Heart left ventricle (tissue), 13 donors: ENCODE data around the gene PIK3C2G.

Experiments used
- POLR2A ChIP-seq, 2 donors: fragments of 450-650 bp; IDR thresholded peaks; one replicate each; pipeline ENCODE4 v1.6.1; 2017; ENCODE audit warnings: antibody characterized with exemption in 2 of 2, mild to moderate bottlenecking in 2 of 2, moderate library complexity in 2 of 2
- TF ChIP-seq, protein P1 (sequence below), 12 donors: fragments of 200-600 bp; sonication (generic) in 4 of 12; IDR thresholded peaks; one replicate each; pipeline versions ENCODE4 v1.5.0 to v1.8.0; 2018 to 2022; ENCODE audit warnings: antibody characterized with exemption in 12 of 12, mild to moderate bottlenecking in 5 of 12
- donor health status: ischemic (EF 13 %, LVEDD 7.1; RV severe dilation, severe dysfunction).
- donor health status: DM: no; HTN: yes; CAD: no.
- donor health status: DM: no; HTN: no; CAD: no.
- donor health status: ischemic (EF 25% LVEDD 6.9; RV normal size, moderate dysfunction).
- donor health status: ischemic (EF 25% LVEDD 5.7; RV mildly dilated, moderate dysfunction).
- donor health status: ischemic (EF 35%, LVEDD 5.7; RV mildly dilated, moderate dysfunction).
- donor health status: nonischemic (EF 11% LVEDD 7.7; RV severe dilation, severe dysfunction).
- donor health status: DM: yes; HTN: yes; CAD: no.
- donor health status: PGD.
- donor health status: ischemic (EF 29% LVEDD 5.4; RV normal size, mild dysfunction).
- donor health status: nonischemic (EF 23%, LVEDD 6.1; RV moderate dilation, normal function).

DNA sequence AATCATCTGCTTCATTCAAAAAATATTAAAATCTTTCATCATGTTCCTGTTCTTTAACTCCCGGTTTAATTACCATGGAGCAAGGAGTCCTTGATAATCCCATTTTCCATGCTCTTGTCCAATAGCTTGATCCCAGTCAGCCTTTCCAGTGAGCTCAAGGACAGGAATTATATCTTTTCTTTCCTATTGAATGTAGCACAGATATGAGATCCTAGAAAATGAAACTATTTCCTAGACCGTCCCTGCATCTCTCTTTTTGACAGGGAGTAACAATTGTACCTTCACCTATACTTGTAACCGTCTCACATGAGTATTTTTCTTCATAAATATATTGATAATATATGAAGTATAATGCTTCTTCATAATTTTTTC lies 35.6 kb downstream of the PIK3C2G start:
- no peak for TF ChIP-seq POLR2A (IDR thresholded peaks at IDR 0.05)
- TF ChIP-seq, protein P1, sequence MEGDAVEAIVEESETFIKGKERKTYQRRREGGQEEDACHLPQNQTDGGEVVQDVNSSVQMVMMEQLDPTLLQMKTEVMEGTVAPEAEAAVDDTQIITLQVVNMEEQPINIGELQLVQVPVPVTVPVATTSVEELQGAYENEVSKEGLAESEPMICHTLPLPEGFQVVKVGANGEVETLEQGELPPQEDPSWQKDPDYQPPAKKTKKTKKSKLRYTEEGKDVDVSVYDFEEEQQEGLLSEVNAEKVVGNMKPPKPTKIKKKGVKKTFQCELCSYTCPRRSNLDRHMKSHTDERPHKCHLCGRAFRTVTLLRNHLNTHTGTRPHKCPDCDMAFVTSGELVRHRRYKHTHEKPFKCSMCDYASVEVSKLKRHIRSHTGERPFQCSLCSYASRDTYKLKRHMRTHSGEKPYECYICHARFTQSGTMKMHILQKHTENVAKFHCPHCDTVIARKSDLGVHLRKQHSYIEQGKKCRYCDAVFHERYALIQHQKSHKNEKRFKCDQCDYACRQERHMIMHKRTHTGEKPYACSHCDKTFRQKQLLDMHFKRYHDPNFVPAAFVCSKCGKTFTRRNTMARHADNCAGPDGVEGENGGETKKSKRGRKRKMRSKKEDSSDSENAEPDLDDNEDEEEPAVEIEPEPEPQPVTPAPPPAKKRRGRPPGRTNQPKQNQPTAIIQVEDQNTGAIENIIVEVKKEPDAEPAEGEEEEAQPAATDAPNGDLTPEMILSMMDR (IDR thresholded peaks at IDR 0.05) = no peak
